ENCODE results near the gene ACP5.

GRCh38 chr19:11586331-11586730 is 8.9 kb upstream of the ACP5 start:
- TF ChIP-seq CTCF (conservative IDR thresholded peaks at IDR 0.05) = no peak
- no peak for TF ChIP-seq EZH2 (IDR thresholded peaks at IDR 0.05; ENCODE audit: low read depth)

All from PC-9 (cell line).